HG03025 (cell line): ENCODE measurements around the gene ARHGEF25.
"Not testable (repeated sequence)": the region's sequence is repeated elsewhere in the genome, so short reads cannot be mapped to it uniquely, and the experiment has no call there.

Experiments used
- ATAC-seq: cut with Tn5 transposase; IDR thresholded peaks from one replicate; pipeline ENCODE4 v1.9.1; 2021; ENCODE audit warnings: mild to moderate bottlenecking, moderate library complexity; ENCODE audit not compliant: unreplicated experiment, low FRiP score

ARHGEF25 gene

DNA sequence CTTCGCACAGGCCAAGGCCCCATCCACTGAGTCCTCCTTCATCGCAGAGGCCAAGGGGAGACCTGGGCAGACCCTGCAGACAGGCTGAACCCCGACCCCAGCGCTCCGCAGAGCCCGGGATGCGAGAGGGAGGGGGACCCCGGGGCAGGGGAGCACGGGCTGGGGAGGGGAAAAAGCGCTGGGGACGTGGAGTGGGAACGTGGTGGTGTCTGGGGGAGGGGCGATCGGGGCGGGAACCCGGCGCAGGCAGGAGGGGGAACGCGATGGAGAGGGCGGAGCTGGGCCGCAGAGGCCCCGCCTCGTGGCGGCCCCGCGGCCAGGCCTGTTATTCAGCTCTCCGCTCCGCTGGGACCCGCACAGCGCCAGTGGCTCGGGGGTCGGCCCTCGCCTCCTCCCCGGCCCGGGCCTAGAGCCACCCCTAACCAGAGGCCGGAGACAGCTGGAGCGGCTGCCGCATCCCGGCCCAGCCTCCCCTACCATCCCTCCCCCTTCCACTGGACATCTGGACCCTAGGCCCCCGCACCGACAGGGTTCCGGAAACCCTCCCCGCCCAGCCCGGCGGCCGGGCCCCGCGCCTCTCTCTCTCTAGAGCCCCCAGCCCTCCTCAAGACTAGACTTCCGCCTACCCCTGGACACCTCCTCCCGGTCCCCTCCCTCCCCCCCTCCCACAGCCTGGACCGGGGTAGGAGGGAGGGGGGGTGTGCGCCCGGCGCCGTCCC lies at the start of gene ARHGEF25:
ARHGEF25 (plus strand) TSS at position 328 of the 719 bp plus-strand sequence. CDS start 460 bp downstream, outside the sequence.
- ATAC-seq = no peak

DNA sequence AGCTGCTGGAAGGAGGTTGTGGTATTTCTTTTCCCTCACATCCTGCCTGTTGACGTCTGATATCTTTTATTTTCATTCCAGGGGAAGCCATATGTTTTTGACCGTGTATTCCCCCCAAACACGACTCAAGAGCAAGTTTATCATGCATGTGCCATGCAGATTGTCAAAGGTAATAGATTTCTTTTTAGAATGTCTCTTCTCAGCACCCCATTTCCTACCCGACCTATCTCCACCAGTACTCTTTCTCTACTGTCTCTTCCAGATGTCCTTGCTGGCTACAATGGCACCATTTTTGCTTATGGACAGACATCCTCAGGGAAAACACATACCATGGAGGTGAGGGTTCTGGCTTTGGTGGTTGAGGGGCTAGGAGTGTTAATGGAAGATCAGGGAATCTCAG lies 47.9 kb upstream of the ARHGEF25 start:
- no peak for ATAC-seq

DNA sequence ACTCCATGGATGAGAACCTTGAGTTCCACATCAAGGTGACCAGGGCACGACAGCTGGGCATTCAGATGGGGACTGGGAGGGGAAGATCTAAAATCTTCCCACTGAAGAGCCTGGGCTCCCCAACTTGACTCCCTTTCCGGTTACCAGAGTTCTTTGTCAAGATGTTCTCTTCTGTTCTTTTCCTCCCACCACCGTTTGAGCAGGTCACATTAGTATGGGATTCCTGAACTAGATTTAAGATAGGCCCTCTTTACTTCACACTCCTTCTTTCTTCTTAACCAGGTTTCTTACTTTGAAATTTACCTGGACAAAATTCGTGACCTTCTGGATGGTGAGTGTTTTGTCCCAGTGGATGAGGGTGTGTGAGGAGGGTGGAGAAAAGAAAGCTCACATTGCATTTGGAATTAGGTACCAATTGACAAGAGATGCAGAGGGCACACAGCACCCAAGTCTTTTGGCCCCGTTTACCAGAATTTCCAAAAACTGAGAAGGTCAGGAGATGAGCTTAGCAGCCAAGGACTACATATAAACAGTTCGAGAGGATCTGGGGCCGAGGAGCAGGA lies 47.0 kb upstream of the ARHGEF25 start:
- no peak for ATAC-seq

DNA sequence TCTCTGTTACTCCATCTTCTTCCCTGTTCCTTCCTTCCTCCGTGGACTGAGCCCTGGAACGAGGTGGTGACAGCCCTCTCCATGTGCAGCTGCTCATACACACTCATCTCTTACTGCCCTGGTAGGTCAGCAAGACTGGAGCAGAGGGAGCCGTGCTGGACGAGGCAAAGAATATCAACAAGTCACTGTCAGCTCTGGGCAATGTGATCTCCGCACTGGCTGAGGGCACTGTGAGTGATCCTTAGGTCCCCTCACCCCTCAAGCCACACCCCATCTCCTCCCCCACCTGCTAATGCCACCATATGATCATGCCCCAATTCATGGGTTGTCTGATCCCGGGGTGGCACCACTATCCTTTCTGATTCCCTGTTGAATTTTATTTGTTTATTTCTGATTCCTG lies 42.4 kb upstream of the ARHGEF25 start:
- no peak for ATAC-seq

DNA sequence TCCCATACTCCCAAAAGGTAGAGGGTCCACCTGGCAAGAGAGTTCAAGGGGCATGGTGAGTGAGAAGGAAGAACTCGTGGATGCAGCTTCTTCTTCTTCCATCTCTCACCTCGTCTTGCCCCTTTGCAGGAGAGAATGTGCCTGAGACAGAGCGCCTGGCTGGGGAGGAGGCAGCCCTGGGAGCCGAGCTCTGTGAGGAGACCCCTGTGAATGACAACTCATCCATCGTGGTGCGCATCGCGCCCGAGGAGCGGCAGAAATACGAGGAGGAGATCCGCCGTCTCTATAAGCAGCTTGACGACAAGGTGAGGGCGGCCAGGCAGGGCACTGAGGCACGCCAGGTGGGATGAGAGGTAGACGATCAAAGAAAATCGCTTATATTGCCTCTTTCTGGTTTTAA lies 41.4 kb upstream of the ARHGEF25 start:
- ATAC-seq = no peak

DNA sequence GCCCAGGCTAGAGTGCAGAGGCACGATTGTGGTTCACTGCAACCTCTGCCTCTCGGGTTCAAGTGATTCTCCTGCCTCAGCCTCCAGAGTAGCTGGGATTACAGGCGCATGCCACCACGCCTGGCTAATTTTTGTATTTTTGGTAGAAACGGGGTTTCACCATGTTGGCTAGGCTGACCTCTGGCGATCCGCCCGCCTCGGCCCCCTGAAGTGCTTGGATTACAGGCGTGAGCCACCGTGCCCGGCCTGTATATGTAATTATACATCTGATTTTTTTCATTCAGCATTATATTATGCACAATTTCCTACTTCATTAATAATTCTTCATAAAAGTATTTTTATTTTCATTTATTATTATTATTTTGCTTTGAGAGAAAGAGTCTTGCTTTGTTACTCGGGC lies 40.8 kb upstream of the ARHGEF25 start:
- ATAC-seq = not testable (repeated sequence)

DNA sequence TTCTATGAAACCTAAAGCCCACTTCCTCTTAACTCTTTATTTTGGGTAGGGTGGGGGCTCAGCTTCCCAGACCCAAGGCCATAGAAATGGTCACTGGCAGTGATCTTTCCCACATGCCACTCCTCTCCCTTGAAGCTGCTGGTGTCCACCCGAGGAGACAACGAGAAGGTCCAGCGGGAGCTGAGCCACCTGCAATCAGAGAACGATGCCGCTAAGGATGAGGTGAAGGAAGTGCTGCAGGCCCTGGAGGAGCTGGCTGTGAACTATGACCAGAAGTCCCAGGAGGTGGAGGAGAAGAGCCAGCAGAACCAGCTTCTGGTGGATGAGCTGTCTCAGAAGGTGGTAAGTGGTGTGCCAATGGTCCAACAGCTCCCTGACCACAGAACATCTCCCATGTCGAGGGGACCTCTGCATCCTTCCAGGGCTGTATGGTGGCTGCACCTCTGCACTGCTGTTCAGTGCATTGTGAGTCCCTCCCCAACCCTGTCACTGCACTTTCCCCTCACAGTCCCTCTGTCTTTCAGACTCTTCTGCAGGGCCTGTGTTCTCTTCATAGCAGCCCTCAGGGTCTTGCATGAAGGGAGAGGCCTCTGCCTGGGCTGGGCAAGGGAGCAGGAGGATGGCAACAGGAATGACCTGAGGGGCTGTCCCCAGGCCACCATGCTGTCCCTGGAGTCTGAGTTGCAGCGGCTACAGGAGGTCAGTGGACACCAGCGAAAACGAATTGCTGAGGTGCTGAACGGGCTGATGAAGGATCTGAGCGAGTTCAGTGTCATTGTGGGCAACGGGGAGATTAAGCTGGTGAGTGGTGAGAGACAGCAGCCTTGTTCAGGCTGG lies 39.1 kb upstream of the ARHGEF25 start:
- ATAC-seq = no peak

DNA sequence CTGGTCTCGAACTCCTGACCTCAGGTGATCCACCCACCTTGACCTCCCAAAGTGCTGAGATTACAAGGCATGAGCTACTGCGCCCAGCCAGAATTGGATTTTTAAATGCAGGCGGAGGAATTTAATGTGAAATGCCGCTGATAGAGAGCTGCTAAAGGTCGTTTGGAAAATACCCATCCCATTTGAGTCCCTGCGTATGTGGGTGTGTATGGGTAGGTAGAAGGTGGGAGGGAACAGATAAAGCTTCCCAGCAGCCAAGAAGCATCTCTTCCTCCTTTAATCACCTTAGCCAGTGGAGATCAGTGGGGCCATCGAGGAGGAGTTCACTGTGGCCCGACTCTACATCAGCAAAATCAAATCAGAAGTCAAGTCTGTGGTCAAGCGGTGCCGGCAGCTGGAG lies 36.4 kb upstream of the ARHGEF25 start:
- ATAC-seq = no peak

DNA sequence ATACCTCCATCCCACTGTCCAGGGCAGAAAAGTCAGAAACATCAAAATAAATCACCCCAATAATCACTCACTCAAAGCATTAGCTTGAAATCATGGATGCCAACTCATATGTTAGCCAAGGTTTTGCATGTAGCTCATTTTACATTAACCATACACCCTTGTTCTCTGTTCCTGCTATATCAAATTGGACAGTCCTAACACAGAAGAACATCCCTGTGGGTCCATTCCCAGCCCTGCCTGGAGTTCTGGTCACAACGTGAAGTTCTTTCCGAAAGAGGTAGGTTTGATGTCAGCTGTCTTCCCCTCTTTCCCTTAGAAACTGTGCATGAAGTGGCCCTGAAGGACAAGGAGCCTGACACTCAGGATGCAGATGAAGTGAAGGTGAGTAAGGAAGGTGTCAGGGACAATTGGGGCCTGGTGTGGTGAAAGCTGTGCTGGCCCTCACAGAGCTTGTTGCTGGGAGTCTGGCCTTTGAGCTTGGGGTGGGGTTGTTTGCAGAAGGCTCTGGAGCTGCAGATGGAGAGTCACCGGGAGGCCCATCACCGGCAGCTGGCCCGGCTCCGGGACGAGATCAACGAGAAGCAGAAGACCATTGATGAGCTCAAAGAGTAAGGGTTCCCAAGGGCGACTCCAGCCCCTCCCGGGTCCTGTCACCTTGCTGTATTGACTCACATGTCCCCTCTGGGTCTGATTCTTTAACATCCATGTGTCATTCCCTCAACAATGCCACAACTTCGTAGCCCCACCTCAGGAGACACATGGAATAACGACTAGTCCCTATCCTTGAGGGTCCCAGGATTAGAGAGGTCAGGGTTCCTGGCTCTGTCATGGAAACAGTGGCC lies 35.2 kb upstream of the ARHGEF25 start:
- ATAC-seq = no peak

DNA sequence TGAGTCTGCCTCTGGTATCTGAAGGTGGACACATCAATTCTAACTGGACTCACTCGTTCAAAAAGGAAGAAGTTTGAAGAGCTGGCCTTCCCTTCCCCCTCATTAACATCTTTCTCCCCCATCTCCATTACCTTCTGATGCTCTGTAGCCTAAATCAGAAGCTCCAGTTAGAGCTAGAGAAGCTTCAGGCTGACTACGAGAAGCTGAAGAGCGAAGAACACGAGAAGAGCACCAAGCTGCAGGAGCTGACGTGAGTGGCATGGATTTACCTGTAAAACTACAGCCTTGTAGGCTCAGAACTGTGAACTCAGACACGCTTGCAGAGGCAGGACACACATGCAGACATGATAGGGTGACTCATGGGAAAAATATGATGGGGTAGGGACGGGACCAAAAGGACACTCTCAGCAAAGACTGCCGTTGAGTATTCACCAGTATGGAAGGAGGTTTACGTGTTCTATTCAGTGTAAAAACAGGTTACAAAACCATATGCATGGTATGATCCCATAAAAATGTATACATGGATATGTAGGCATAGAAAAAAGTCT lies 34.5 kb upstream of the ARHGEF25 start:
- ATAC-seq = no peak

DNA sequence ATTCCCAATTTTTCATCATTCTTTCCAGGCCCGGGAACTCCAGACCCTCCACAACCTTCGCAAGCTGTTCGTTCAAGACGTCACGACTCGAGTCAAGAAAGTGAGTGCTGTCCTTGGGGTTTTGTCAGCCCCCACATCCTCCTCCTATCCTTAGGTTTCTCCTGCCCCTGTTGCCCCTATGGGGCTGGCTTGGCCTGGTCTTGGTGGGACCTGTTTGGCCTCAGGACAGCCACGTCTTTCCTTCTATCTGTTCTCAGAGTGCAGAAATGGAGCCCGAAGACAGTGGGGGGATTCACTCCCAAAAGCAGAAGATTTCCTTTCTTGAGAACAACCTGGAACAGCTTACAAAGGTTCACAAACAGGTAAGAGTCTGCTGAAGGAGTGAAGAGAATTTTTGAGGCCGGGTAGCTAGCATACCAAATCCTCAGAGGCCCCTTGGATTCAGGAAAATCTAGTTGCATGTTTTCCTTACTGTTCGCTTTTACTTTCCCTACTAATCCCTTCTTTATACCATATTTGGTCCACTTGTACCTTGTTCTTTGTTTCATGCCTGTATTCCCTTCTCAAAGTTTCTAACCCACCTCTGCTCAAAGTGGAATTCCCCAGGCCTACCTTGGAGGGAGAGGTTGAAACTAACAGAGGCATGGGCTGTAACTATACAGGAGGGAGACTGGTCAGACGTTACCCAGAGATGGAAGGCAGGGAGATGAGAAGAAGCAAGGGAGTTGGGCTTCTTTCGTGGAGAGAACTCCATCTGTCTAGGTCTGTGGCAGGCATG lies 33.1 kb upstream of the ARHGEF25 start:
- no peak for ATAC-seq

DNA sequence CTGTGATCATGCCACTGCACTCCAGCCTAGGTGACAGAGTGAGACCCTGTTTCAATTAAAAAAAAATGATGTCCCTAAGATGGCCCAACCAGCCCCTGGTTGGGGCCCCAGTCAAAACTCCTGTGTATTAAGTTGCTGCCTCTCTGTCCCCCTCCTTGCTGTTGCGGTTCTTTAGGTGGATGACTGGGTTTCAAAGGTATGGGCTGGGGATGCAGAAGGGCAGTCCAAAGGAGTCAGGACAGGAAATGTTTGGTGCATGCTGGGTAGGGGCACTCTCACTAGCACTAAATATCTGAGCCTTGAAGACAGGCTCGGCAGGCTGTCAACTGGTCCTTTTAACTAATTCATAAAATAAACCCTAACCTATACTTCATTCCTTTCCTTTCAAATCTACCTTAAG lies 32.2 kb upstream of the ARHGEF25 start:
- ATAC-seq = no peak

DNA sequence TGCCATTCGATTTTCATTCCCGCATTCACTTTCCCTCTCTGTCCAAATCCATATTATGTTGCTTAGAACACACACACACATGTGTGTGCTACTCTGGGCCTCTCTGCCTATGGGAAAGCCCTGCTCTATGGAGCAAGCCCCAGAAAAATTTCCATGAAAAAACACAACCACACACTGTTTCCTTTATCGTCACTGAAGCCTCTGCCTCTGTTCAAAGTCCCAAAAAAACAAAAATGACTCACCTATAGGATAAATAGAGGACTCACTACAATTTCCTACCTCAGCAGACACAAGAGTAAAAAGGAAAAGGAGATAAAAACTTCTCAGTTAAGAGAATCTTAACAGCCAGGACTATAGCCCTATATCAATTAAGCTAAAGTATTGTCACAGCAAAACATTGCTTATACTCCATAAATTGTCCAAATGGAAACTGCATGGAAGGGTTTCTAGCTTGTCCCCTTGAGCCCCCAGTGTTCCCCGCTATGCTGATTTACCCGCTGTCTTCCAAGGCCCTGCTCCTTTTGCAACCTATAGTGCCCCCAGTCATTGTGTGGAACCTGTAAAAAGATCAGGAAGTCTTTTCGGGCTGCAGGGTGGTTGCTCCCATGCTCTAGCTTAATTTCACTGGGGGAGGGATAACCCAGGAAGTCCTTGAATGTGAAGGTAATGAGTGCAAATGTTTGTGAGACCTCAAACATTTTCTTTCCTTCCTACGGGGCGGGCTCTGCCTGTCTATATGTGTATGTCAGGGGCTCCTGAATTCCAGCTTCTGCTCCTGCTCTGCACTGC lies 31.4 kb upstream of the ARHGEF25 start:
- ATAC-seq = no peak

DNA sequence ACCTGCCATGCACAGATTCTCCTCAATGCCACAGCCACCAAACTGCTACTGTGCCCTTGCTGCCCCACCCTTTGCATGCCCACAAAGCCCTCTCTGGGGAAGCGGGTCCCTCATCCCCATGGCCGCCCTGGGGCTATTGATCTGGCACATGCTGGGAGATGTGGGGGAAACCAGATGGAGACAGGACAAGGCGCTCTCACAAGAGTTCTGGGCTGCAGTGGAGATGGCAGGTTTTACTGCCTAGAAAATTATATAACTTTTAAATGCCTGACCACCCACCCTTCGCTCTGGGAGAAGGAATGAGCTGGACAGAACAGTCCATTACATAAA lies 30.8 kb upstream of the ARHGEF25 start:
- no peak for ATAC-seq

DNA sequence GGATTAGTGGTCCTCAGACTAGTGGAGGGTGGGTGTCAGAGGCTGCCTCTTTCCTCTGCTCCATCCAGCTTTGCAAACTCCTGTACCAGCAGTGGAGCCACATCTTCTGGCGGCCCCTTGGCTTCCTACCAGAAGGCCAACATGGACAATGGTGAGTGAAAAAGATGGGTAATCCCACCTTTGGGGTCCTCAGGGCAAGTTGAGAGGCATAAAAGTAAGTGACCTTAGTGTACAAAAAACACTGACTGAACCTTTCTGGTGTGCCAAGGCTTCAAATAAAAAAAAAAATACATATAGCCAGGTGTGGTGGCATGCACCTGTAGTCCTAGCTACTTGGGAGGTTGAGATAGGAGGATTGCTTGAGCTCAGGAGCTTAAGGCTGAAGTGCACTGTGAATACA lies 29.4 kb upstream of the ARHGEF25 start:
- no peak for ATAC-seq

DNA sequence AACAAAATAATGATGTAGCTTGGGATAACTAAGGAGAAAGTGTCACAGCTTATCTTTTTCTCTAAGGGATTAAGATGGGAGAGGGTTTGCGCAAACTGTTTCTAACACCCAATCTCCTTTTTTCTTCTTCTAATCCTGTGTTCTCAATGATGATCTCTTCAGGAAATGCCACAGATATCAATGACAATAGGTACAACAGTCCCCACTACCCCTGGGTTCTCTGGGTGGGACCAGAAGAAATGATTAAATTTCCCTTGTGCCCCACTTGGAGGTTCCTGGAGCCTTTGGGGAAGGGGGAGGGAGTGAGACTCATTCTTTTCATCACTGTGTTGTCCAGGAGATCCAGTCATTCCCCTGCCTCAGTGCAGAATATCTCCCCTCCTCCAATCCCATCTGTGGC lies 28.8 kb upstream of the ARHGEF25 start:
- no peak for ATAC-seq

DNA sequence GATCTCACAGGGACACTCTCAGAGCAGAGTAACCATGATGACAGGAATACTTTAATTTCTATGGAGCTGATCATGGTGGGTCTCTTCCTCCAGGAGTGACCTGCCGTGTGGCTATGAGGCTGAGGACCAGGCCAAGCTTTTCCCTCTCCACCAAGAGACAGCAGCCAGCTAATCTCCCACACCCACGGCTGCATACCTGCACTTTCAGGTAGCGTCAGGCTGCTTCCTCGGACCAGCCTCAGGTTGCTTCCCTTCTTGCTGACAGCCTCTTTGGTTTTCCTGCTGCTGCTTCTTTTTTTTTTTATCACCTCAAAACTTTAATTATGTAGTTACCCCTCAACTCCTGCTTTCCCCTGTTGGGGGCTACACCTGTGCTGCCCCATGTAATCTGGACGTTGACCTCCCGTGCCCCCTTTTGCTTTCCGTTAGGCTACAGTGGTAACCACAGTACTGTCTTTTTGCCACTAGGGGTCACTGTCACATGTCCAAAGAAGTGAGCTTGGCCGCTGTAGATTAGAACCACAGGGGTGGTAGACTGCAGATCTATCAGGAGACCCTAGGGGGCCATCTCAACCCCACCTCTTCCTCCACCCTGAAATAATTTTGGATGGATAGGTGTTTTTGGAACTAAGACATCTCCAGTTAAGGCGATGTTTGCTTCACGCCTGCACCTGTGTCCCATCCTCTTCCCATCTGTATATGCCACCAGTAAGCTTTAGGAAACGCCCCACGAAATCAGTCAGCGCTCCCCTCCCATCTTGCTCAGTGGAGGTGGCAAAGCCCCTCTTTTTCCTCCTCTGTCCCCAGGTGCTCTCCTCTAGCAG lies 28.0 kb upstream of the ARHGEF25 start:
- ATAC-seq = peak; percentile 85

DNA sequence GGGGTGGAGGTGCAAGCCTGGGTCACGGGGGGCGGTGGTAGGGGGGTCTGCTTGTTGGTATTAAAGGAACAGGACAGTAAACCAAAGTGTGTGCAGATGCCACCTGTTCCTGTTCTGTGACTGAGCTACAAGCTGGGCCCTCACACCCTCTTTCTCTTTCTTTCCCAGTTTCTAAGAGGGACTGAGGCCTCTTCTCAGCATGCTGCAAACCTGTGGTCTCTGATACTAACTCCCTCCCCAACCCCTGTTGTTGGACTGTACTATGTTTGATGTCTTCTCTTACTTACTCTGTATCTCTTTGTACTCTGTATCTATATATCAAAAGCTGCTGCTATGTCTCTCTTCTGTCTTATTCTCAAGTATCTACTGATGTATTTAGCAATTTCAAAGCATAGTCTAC lies 27.2 kb upstream of the ARHGEF25 start:
- no peak for ATAC-seq
